Trophoblast cell (in vitro differentiated cells and primary cell): ENCODE data around the gene ANKRD33B.

Experiments used
- DNase-seq, 2 donors: peaks; one replicate each; pipeline ENCODE4 v3.0.0-alpha.2; 2016
- H2AFZ ChIP-seq: 2 replicates; pipeline ENCODE4 v1.6.1; 2013; ENCODE audit warnings: low read length, moderate library complexity, mild to moderate bottlenecking; ENCODE audit not compliant: insufficient read depth, poor library complexity
- H2AK5ac ChIP-seq: 2 replicates; pipeline ENCODE4 v1.6.1; 2013; ENCODE audit warnings: mild to moderate bottlenecking, low read length
- H2BK120ac ChIP-seq: 2 replicates; pipeline ENCODE4 v1.6.1; 2013; ENCODE audit warnings: low read length, mild to moderate bottlenecking, moderate library complexity; ENCODE audit not compliant: insufficient read depth, poor library complexity
- H2BK12ac ChIP-seq: 2 replicates; pipeline ENCODE4 v1.6.1; 2013; ENCODE audit warnings: mild to moderate bottlenecking, low read length, moderate library complexity
- H2BK5ac ChIP-seq: 2 replicates; pipeline ENCODE4 v1.6.1; 2013; ENCODE audit warnings: low read length, low read depth, moderate library complexity, mild to moderate bottlenecking; ENCODE audit not compliant: poor library complexity
- H3K14ac ChIP-seq: 2 replicates; pipeline ENCODE4 v1.6.1; 2013; ENCODE audit warnings: mild to moderate bottlenecking, low read length
- H3K18ac ChIP-seq: 2 replicates; pipeline ENCODE4 v1.6.1; 2013; ENCODE audit warnings: mild to moderate bottlenecking, low read length
- H3K23ac ChIP-seq: 2 replicates; pipeline ENCODE4 v1.6.1; 2013; ENCODE audit warnings: low read length
- H3K27ac ChIP-seq: 2 replicates; pipeline ENCODE4 v1.5.1; 2013; ENCODE audit warnings: low read depth, mild to moderate bottlenecking, inconsistent platforms, low read length, moderate library complexity
- H3K27me3 ChIP-seq: 2 replicates; pipeline ENCODE4 v1.6.1; 2013; ENCODE audit warnings: inconsistent platforms, mild to moderate bottlenecking, low read length, moderate library complexity; ENCODE audit not compliant: insufficient read depth
- H3K36me3 ChIP-seq, 2 experiments: 1 replicate in 1 of 2; 2 replicates in 1 of 2; pipeline ENCODE4 v1.6.1; 2013; ENCODE audit warnings: low read length in 2 of 2, mild to moderate bottlenecking in 2 of 2, moderate library complexity in 1 of 2; ENCODE audit not compliant: insufficient read depth in 2 of 2, control insufficient read depth in 1 of 2
- H3K4ac ChIP-seq: 2 replicates; pipeline ENCODE4 v1.6.1; 2013; ENCODE audit warnings: low read depth, mild to moderate bottlenecking, low read length, moderate library complexity
- H3K4me1 ChIP-seq, 2 experiments: 1 replicate in 1 of 2; 2 replicates in 1 of 2; pipeline ENCODE4 v1.6.1; 2013; ENCODE audit warnings: low read length in 2 of 2, mild to moderate bottlenecking in 2 of 2, moderate library complexity in 1 of 2; ENCODE audit not compliant: insufficient read depth in 2 of 2, control insufficient read depth in 1 of 2
- H3K4me2 ChIP-seq: 2 replicates; pipeline ENCODE4 v1.6.1; 2013; ENCODE audit warnings: inconsistent platforms, mild to moderate bottlenecking, low read length, moderate library complexity
- H3K4me3 ChIP-seq: 2 replicates; pipeline ENCODE4 v1.5.1; 2013; ENCODE audit warnings: mild to moderate bottlenecking, low read depth, low read length, inconsistent platforms
- H3K79me1 ChIP-seq: one replicate; pipeline ENCODE4 v1.6.1; 2013; ENCODE audit warnings: low read length
- H3K79me2 ChIP-seq: 2 replicates; pipeline ENCODE4 v1.6.1; 2013; ENCODE audit warnings: low read length, mild to moderate bottlenecking; ENCODE audit not compliant: control insufficient read depth, insufficient read depth, poor library complexity
- H3K9ac ChIP-seq: 2 replicates; pipeline ENCODE4 v1.6.1; 2013; ENCODE audit warnings: mild to moderate bottlenecking, low read length
- H3K9me3 ChIP-seq: 2 replicates; pipeline ENCODE4 v1.6.1; 2013; ENCODE audit warnings: low read depth, mild to moderate bottlenecking, control low read depth, inconsistent platforms, low read length; ENCODE audit not compliant: insufficient read depth
- H4K12ac ChIP-seq: 2 replicates; pipeline ENCODE4 v1.6.1; 2013; ENCODE audit warnings: low read depth, mild to moderate bottlenecking, low read length, moderate library complexity
- H4K8ac ChIP-seq: 2 replicates; pipeline ENCODE4 v1.6.1; 2013; ENCODE audit warnings: low read depth, mild to moderate bottlenecking, low read length, moderate library complexity
- H4K91ac ChIP-seq: one replicate; pipeline ENCODE4 v1.6.1; 2013; ENCODE audit warnings: low read depth, mild to moderate bottlenecking, low read length, moderate library complexity
- WGBS: extraction: QIAGEN DNeasy Blood & Tissue Kit; methylation state at CpG from one replicate; pipeline ENCODE4 v1.1.7; 2013; ENCODE audit warnings: missing lambda C conversion rate; ENCODE audit not compliant: insufficient read length, insufficient coverage; ENCODE audit errors: extremely low coverage; 5-methylcytosine and 5-hydroxymethylcytosine counted together

ANKRD33B gene

DNA sequence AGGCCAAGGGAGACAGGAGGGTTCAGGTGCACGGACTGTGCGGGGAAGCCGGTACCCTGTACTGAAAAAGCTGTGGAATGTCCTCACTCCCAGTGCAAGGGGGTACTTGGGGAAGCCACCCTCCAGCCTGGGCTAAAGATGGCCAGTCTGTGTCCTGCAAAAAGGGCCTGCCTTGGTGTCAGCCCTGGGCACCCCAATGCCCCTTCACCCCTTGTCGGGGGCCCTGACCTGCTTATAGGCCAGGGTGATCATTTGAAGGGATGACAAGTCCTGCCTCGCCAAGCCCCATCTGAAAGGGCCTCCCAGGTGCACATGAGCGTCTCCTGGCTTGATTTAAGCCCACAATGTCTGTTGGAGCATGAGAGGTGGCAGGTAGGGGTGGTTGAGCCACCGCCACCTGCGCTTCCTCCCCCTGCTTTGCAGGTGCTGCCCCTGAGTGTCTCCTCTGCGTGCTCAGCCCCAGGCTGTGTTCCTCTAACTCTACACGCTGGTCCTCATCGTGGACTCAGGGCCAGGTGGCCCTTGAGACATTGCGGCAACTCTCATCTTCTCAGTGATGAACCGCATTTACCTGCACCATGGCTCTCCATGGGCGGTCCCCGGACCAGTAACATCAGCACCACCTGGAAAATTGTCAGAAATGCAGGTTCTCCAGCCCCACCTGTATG, 97.0 kb downstream of the ANKRD33B start:
- H3K18ac ChIP-seq = no peak overlapping the region

DNA sequence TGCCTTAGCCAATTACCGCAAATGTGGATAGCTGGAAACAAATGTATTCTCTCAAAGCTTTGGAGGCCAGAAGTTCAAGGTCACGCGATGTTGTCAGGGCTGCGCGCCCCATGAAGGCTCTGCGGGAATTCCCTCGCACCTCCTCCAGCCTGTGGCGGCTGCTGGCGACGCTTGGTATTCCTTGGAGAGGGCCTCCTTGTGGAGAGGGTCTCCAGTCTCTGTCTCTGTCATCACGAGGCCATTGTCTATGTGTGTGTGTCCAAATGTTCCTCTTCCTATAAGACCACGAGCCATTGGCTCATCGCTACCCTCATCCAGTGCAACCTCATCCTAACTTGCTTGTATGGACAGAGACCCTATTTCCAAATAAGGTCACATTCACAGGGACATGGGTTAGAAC, 97.5 kb downstream of the ANKRD33B start:
- no peak overlapping the region for H2BK120ac ChIP-seq
- H4K91ac ChIP-seq = no peak overlapping the region
- no peaks in the 10 kb centered on the region for H3K27me3 ChIP-seq
- no peak overlapping the region for H3K9ac ChIP-seq
- no peak overlapping the region for H4K8ac ChIP-seq
- no peaks in the 10 kb centered on the region for H3K9me3 ChIP-seq
- H2AK5ac ChIP-seq = no peak overlapping the region
- H3K14ac ChIP-seq = no peak overlapping the region
- peaks cover 0 to under 1% of the 10 kb centered on the region in 2 experiments for H3K36me3 ChIP-seq
- H4K12ac ChIP-seq = no peak overlapping the region
- H3K27ac ChIP-seq = no peak overlapping the region
- H3K79me1 ChIP-seq = no peaks in the 10 kb centered on the region
- no peak overlapping the region for H3K4me3 ChIP-seq
- H2BK5ac ChIP-seq = no peak overlapping the region
- no peaks in the 10 kb centered on the region for H3K4me1 ChIP-seq
- H3K18ac ChIP-seq = no peak overlapping the region
- no peak for DNase-seq
- no peaks in the 10 kb centered on the region for H3K79me2 ChIP-seq
- WGBS = no CpG with 5 or more reads among the region's 13 CpGs
- H3K4me2 ChIP-seq = no peak overlapping the region
- no peak overlapping the region for H2BK12ac ChIP-seq
- no peak overlapping the region for H2AFZ ChIP-seq
- no peak overlapping the region for H3K4ac ChIP-seq
- H3K23ac ChIP-seq = no peak overlapping the region

More for the DNA sequence above, 97.0 kb downstream of the ANKRD33B start:
- no peak overlapping the region for H2AK5ac ChIP-seq
- H3K79me1 ChIP-seq = no peaks in the 10 kb centered on the region
- H3K9ac ChIP-seq = no peak overlapping the region
- DNase-seq = no peak
- no peak overlapping the region for H3K4ac ChIP-seq
- H3K4me2 ChIP-seq = no peak overlapping the region
- H3K27me3 ChIP-seq = no peaks in the 10 kb centered on the region
- H2AFZ ChIP-seq = no peak overlapping the region
- H3K23ac ChIP-seq = no peak overlapping the region
- no peak overlapping the region for H3K4me3 ChIP-seq
- H2BK120ac ChIP-seq = no peak overlapping the region
- H3K79me2 ChIP-seq = no peaks in the 10 kb centered on the region
- H4K12ac ChIP-seq = no peak overlapping the region
- H2BK5ac ChIP-seq = no peak overlapping the region
- H3K27ac ChIP-seq = no peak overlapping the region
- no CpG with 5 or more reads among the region's 15 CpGs for WGBS
- peaks cover 3 to 4% of the 10 kb centered on the region in 2 experiments for H3K36me3 ChIP-seq
- H4K91ac ChIP-seq = no peak overlapping the region
- no peak overlapping the region for H4K8ac ChIP-seq
- H2BK12ac ChIP-seq = no peak overlapping the region
- no peaks in the 10 kb centered on the region for H3K4me1 ChIP-seq
- no peak overlapping the region for H3K14ac ChIP-seq
- no peaks in the 10 kb centered on the region for H3K9me3 ChIP-seq

DNA sequence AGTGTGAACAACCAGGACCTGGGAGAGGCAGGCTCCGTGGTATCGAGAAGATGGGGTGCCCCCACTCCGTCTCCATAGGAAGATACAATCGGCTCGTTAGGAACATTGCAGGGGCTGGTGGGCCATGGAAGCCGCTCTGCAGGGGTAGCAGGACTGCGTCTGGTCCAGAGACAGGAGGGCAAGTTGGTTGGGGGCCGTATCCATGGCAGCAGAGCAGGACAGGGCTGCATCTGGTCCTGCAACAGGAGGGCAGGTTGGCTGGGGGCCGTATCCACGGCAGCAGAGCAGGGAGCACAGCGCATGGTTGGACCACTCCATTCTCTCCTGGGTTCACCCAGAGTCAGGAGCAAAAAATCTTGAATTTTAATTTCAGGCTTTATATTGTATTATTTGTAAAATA, 98.2 kb downstream of the ANKRD33B start:
- H3K27ac ChIP-seq = no peak overlapping the region
- H2BK120ac ChIP-seq = no peak overlapping the region
- H4K91ac ChIP-seq = no peak overlapping the region
- DNase-seq = no peak
- H3K18ac ChIP-seq = no peak overlapping the region
- no peaks in the 10 kb centered on the region for H3K36me3 ChIP-seq
- H4K12ac ChIP-seq = no peak overlapping the region
- no peak overlapping the region for H2BK12ac ChIP-seq
- no peak overlapping the region for H3K4me3 ChIP-seq
- H3K4me2 ChIP-seq = no peak overlapping the region
- H3K9ac ChIP-seq = no peak overlapping the region
- H4K8ac ChIP-seq = no peak overlapping the region
- no CpG with 5 or more reads among the region's 11 CpGs for WGBS
- H2AK5ac ChIP-seq = no peak overlapping the region
- no peak overlapping the region for H3K4ac ChIP-seq
- no peaks in the 10 kb centered on the region for H3K9me3 ChIP-seq
- no peaks in the 10 kb centered on the region for H3K79me2 ChIP-seq
- H3K14ac ChIP-seq = no peak overlapping the region
- no peaks in the 10 kb centered on the region for H3K4me1 ChIP-seq
- H3K27me3 ChIP-seq = no peaks in the 10 kb centered on the region
- no peak overlapping the region for H2BK5ac ChIP-seq
- no peak overlapping the region for H2AFZ ChIP-seq
- H3K79me1 ChIP-seq = no peaks in the 10 kb centered on the region
- no peak overlapping the region for H3K23ac ChIP-seq

DNA sequence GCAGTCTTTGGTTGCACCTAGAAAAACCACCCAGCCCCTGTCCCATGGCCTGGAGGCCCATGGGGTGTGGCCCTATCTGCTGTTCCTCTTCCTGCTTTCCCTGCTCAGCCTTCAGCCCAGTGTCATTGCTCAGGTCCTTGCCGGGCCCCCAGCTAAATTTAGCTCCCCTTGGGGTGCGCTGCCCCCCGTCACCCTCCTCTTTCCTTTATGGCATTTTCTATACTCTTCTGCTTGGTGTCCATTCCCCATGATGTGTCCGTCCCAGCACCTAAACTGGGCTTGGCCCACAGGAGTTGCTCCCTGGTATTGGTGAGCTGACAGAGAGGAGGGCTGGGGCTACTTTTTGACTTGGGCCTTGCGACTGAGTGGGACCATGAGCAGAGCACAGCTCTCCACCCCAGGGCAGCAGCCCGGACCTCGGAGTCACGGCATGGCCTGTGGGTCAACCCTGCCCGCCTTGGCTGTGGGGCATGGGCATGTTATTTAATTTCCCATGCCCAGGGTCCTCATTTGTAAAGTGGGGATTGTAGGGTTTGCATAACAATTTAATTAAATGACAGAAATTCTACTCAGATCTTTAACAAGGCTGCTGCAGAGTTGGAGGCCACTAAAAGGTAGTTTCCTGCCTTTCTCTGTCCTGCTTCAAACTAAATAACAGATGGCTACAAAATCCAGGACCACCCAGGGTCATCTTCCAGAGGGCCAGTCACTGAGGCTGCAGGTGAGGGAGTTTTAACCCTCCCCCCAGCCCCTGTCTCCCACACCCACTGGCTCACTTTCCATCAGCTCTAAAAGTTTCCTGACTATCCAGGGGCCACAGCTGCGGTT, 99.0 kb downstream of the ANKRD33B start:
- no peak for DNase-seq
- Histone ChIP-seq H2BK120ac (no peak overlapping the region), H3K36me3 (no peaks in the 10 kb centered on the region), H3K79me2 (no peaks in the 10 kb centered on the region), H2BK12ac (no peak overlapping the region), H2AFZ (no peak overlapping the region), H3K18ac (no peak overlapping the region), H3K9ac (no peak overlapping the region), H3K27me3 (no peaks in the 10 kb centered on the region), H3K4me2 (no peak overlapping the region), H3K23ac (no peak overlapping the region), H2BK5ac (no peak overlapping the region), H3K9me3 (peaks cover 2% of the 10 kb centered on the region), H3K79me1 (no peaks in the 10 kb centered on the region), H3K27ac (no peak overlapping the region), H4K91ac (no peak overlapping the region), H3K4me1 (no peaks in the 10 kb centered on the region), H3K4me3 (no peak overlapping the region), H3K14ac (no peak overlapping the region), H3K4ac (no peak overlapping the region), H2AK5ac (no peak overlapping the region), H4K8ac (no peak overlapping the region), H4K12ac (no peak overlapping the region)
- no CpG with 5 or more reads among the region's 10 CpGs for WGBS
